ENCODE results near the gene PIP5KL1. TPM values are rescaled to one million over a fixed set of nuclear protein-coding genes. Genes with fewer than 3 reads are reported as not detected.

The PIP5KL1 gene
- total RNA-seq, 1 donor from 2014 or later: 11.5 TPM

DNA sequence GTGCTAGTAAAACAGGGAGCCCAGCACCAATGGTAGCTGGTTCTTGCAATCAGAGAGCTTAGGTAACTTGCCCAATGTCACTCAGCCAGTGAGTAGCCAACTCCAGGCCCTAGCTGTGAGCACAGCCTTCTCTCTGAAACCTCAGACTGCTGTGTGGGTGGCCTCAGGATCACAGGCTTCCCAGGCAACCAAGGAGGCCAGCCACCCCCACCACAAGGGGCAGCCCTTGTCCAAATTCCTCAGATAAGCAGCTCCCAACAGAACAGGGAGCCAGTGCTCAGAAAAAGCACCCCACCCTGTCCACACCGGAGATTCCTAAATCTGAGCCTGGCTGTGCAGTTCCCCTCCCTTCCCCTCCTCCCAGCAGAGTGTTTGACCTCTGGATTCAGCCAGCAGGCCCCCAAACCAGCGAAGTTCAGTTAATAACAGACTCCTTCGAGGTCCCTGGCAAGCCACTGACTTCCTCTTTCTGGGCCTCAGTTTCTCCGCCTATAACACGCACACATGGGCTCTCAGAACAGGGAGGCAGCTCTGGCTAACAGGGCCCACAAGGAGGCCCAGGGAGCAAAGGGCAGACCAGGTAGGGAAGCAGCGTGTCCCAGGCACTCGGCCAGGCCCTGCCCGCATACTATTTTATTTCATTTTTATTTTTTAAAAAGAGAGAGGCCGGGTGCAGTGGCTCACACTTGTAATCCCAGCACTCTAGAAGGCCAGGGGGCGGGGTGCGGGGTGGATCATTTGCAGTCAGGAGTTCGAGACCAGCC lies 47.5 kb upstream of the PIP5KL1 start:
- intact Hi-C loops (cut with DNase I): no loop called here
- peak overlapping the region; percentile 78 for H3K27ac ChIP-seq

DNA sequence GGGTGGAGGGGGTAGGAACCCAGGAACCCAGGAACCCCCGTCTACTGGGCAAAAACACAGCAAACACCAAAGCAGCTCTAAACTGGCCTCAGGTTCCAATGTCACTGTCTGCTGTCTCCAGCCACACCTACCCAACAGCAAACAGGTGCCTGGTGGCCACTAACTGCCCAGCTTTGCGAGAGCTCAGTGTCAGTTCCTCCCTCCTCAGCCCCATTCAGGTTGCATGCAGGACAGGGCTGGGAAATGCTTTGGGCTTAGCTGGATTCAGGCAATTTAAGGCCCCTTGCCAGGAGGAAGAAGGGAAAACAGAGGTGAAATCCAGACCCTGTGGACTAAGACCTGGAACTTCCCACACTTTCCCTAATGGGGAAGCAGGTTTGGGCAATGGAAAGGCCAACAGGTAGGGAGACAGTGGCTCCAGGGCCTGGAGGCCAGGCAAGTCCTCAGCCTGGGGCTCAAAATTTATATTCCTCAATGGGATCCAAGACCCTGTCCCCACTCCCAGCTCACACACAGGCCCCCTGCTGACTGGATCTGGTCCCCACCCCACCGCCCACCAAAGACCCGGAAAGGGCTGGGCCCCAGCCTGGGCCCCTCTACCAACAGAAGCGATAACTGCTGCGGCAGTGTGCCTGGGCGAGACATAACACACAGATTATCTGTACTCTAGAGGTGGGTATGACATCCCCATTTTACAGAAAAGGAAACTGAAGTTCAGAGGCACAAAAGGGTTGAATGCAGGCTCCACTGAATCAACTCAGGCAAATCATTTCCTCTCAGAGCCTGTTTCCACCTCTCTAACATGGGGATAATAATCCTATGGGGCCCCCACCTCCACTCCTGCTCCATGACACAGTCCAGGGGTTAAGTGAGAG lies 46.7 kb upstream of the PIP5KL1 start:
- peak overlapping the region; percentile 78 for H3K27ac ChIP-seq

More for the DNA sequence above, 47.5 kb upstream of the PIP5KL1 start:
- ATAC-seq: peak; percentile 63 to 69
- no peaks in the 10 kb centered on the region for H3K9me3 ChIP-seq
- H3K4me3 ChIP-seq: peak overlapping the region; percentile 79
- no peaks in the 10 kb centered on the region for H3K27me3 ChIP-seq (ENCODE audit: low read depth)
- TF ChIP-seq, protein P1, sequence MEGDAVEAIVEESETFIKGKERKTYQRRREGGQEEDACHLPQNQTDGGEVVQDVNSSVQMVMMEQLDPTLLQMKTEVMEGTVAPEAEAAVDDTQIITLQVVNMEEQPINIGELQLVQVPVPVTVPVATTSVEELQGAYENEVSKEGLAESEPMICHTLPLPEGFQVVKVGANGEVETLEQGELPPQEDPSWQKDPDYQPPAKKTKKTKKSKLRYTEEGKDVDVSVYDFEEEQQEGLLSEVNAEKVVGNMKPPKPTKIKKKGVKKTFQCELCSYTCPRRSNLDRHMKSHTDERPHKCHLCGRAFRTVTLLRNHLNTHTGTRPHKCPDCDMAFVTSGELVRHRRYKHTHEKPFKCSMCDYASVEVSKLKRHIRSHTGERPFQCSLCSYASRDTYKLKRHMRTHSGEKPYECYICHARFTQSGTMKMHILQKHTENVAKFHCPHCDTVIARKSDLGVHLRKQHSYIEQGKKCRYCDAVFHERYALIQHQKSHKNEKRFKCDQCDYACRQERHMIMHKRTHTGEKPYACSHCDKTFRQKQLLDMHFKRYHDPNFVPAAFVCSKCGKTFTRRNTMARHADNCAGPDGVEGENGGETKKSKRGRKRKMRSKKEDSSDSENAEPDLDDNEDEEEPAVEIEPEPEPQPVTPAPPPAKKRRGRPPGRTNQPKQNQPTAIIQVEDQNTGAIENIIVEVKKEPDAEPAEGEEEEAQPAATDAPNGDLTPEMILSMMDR (IDR thresholded peaks at IDR 0.05): no peak
- peak; percentile 79 for DNase-seq
- H3K4me1 ChIP-seq: peaks cover 80% of the 10 kb centered on the region
- H3K36me3 ChIP-seq: no peaks in the 10 kb centered on the region

DNA sequence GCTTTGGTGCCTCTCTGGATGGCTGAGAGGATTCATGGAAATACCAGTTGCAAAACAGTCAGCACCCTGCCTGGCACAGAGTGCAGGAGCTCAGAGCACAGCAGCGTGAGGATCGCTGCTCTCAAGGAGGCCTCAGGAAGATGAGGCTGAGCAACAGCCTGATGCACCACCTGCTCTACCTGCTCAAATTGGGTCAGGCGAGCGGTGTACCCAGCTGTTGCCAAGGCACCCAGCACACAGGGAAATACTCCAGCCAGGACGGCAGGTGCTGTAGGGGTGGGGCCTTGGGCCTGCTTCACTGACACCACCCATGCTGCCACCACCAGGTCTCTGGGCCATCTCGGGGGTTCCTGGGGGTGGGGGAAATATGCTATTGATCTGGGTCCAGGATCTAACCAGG lies 45.9 kb upstream of the PIP5KL1 start:
- Histone ChIP-seq H3K9me3 (no peaks in the 10 kb centered on the region), H3K36me3 (no peaks in the 10 kb centered on the region), H3K4me1 (peaks cover 89% of the 10 kb centered on the region), H3K27ac (peak overlapping the region; percentile 78), H3K4me3 (peak overlapping the region; percentile 79), H3K27me3 (ENCODE audit: low read depth) (no peaks in the 10 kb centered on the region)
- ATAC-seq (peak; percentile 50 to 59), DNase-seq (peak; percentile 78)
- TF ChIP-seq, protein P1 (IDR thresholded peaks at IDR 0.05): no peak
- intact Hi-C loops (cut with DNase I): no loop called here

More for the DNA sequence above, 46.7 kb upstream of the PIP5KL1 start:
- Histone ChIP-seq H3K4me1 (peaks cover 88% of the 10 kb centered on the region), H3K9me3 (no peaks in the 10 kb centered on the region), H3K4me3 (peak overlapping the region; percentile 79), H3K27me3 (ENCODE audit: low read depth) (no peaks in the 10 kb centered on the region), H3K36me3 (no peaks in the 10 kb centered on the region)
- TF ChIP-seq, protein P1 (IDR thresholded peaks at IDR 0.05): no peak
- intact Hi-C loops (cut with DNase I): no loop called here
- DNase-seq (no peak), ATAC-seq (no peak)

DNA sequence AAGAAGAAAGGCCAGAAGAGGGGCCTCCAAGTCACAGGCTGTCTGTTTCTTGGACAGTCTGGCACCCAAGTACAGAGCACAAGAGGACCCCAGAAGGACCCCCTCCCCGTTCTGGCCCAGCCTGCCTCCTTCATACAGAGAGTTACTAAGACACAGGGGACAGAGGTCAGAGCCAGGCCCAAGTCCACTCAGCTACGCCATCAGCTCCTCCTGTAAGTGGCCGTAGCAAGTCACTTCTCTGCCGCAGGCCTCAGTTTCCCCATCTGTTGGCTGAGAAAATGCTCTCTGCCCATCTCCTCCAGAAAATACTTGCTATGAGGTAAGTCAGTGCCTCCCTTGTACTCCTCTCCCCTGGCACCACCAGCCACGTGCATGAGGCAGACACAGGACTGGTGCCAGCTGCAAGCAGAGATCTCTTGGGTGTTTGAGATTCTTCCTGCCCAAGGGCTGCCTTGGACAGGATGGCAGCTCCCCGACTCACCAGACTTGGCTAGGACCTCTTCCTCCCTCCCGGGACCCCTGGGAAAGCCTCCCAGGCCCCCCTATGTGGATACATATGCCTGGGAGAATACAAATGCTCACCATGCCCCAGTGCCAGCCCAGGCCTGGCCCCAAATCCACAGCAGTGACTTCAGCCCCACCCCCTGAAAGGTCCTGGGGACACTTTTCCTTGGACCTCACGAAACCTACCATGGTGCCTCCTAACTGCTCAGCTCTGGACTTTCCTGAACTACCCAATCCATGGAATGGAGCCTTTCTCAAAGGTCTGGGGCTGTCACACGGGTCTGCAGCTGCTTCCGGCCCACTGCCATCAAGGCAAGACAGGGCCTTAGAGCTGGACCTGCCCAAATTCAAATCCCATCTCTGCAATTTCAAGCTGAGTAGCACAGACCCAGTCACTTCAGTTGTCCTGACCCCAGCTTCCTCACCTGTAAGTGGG lies 45.1 kb upstream of the PIP5KL1 start:
- H3K27me3 ChIP-seq (ENCODE audit: low read depth): no peaks in the 10 kb centered on the region
- ATAC-seq: no peak
- TF ChIP-seq, protein P1 (IDR thresholded peaks at IDR 0.05): no peak
- no peaks in the 10 kb centered on the region for H3K36me3 ChIP-seq
- no peak overlapping the region for H3K4me3 ChIP-seq
- no peak for DNase-seq
- intact Hi-C loops (cut with DNase I): no loop called here
- H3K9me3 ChIP-seq: no peaks in the 10 kb centered on the region
- H3K27ac ChIP-seq: peak overlapping the region; percentile 78
- peaks cover 95% of the 10 kb centered on the region for H3K4me1 ChIP-seq

DNA sequence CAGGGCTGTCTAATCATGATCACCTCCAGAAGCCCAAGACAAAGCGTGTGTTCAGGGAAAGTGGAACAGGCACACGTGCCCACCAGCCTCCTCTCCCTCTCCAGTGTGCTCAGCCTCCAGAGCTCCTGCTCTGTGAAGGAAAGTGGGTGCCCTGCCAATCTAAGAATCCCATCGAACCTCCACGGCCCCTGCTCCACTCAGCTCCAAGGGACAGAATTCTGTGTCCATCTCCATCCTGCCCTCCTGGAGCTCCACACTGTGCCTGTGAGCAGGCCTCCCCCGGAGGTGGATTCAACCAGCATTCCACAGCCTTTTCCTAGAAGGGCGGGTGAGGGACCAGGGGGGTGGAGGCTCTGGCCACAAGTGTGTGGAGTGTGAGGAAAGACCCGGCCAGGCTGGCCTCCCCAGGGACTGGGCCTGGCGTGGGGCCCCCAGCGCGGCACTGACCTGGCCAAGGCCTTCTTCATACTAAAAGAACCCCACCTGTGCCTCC lies 44.2 kb upstream of the PIP5KL1 start:
- Histone ChIP-seq H3K9me3 (no peaks in the 10 kb centered on the region), H3K4me1 (peaks cover 99% of the 10 kb centered on the region), H3K27me3 (ENCODE audit: low read depth) (no peaks in the 10 kb centered on the region), H3K27ac (no peak overlapping the region), H3K4me3 (no peak overlapping the region), H3K36me3 (no peaks in the 10 kb centered on the region)
- TF ChIP-seq, protein P1 (IDR thresholded peaks at IDR 0.05): no peak
- DNase-seq: no peak
- ATAC-seq: no peak
- intact Hi-C loops (cut with DNase I): no loop called here
